ENCODE results near the gene RAET1E. TPM values are rescaled to one million over a fixed set of nuclear protein-coding genes. Genes with fewer than 3 reads are reported as not detected.
"Not testable (repeated sequence)": the region's sequence is repeated elsewhere in the genome, so short reads cannot be mapped to it uniquely, and the experiment has no call there.

RAET1E gene
- total and polyA plus RNA-seq, 2 donors (not counting 3 experiments of a cell fraction or from before 2014, with no cell fraction given): 0.04 TPM; not detected in 1

GRCh38 chr6:149919834-149920225 is 21.9 kb upstream of the RAET1E start:
- Histone ChIP-seq H3K79me2 (ENCODE audit: control insufficient read depth, insufficient read depth, low read length) (no peaks in the 10 kb centered on the region), H3K27me3 (ENCODE audit: control insufficient read depth in 2 of 2, insufficient read depth in 2 of 2, low read length in 2 of 2) (peaks cover 9 to 11% of the 10 kb centered on the region in 2 experiments), H3K9ac (replicated peaks; ENCODE audit: extremely low read depth, insufficient read depth, low read length) (no peak overlapping the region), H2AFZ (ENCODE audit: low read depth, low read length) (no peak overlapping the region), H3K4me2 (ENCODE audit: insufficient read depth, low read length) (no peak overlapping the region), H3K4me3 (replicated peaks in 1 of 3; ENCODE audit: insufficient read depth in 1 of 3, low read depth in 1 of 3, low read length in 3 of 3) (no peak overlapping the region), H3K36me3 (ENCODE audit: control insufficient read depth in 2 of 2, extremely low read depth in 1 of 2, insufficient read depth in 2 of 2, low read length in 2 of 2) (no peaks in the 10 kb centered on the region), H3K9me1 (replicated peaks; ENCODE audit: control insufficient read depth, extremely low read depth, insufficient read depth, low read length) (no peaks in the 10 kb centered on the region), H3K9me3 (replicated peaks; ENCODE audit: control insufficient read depth, insufficient read depth, low read length) (no peaks in the 10 kb centered on the region), H3K27ac (ENCODE audit: insufficient read depth, low read depth, low read length) (no peak overlapping the region), H3K4me1 (ENCODE audit: control insufficient read depth, extremely low read depth, insufficient read depth, low read length) (no peaks in the 10 kb centered on the region), H4K20me1 (replicated peaks; ENCODE audit: control insufficient read depth, extremely low read depth, insufficient read depth, low read length) (no peaks in the 10 kb centered on the region)
- ChIA-PET CTCF (no interaction called here), POLR2A (no interaction called here)
- no TSS peak for BruUV-seq (replicated peaks)
- TF ChIP-seq GATA2 (IDR thresholded peaks at IDR 0.05; ENCODE audit: insufficient read depth, insufficient read length, low read depth, low read length) (no peak), JUN (IDR thresholded peaks at IDR 0.05; ENCODE audit: borderline replicate concordance, insufficient read depth, insufficient read length, low read depth) (no peak)
- dilution Hi-C loops (cut with MboI; ENCODE audit: extremely low pct_ligation_motif_present, low sequenced_read_pairs): no loop called here
- intact Hi-C loops (cut with micrococcal nuclease): loop anchor here (5.0 to 10.0 kb wide), 2 partner anchors 353 to 895 kb away; partner anchors contain the start of gene GINM1
- DNase-seq (ENCODE audit: low read depth, low spot score) (no peak), FAIRE-seq (no peak)

- H3K79me2 ChIP-seq (ENCODE audit: control insufficient read depth, insufficient read depth, low read length); H3K9me1 ChIP-seq (replicated peaks; ENCODE audit: control insufficient read depth, extremely low read depth, insufficient read depth, low read length); dilution Hi-C loops (cut with MboI; ENCODE audit: extremely low pct_ligation_motif_present, low sequenced_read_pairs); H3K9ac ChIP-seq (replicated peaks; ENCODE audit: extremely low read depth, insufficient read depth, low read length); H3K4me1 ChIP-seq (ENCODE audit: control insufficient read depth, extremely low read depth, insufficient read depth, low read length); FAIRE-seq; H3K9me3 ChIP-seq (replicated peaks; ENCODE audit: control insufficient read depth, insufficient read depth, low read length); H3K4me3 ChIP-seq (replicated peaks in 1 of 3; ENCODE audit: insufficient read depth in 1 of 3, low read depth in 1 of 3, low read length in 3 of 3); CTCF ChIA-PET; H3K27ac ChIP-seq (ENCODE audit: insufficient read depth, low read depth, low read length); H4K20me1 ChIP-seq (replicated peaks; ENCODE audit: control insufficient read depth, extremely low read depth, insufficient read depth, low read length); intact Hi-C loops (cut with micrococcal nuclease); BruUV-seq (replicated peaks); DNase-seq (ENCODE audit: low read depth, low spot score); H2AFZ ChIP-seq (ENCODE audit: low read depth, low read length); H3K4me2 ChIP-seq (ENCODE audit: insufficient read depth, low read length); POLR2A ChIA-PET; H3K36me3 ChIP-seq (ENCODE audit: control insufficient read depth in 2 of 2, extremely low read depth in 1 of 2, insufficient read depth in 2 of 2, low read length in 2 of 2): not testable (repeated sequence)
- H3K27me3 ChIP-seq (ENCODE audit: control insufficient read depth in 2 of 2, insufficient read depth in 2 of 2, low read length in 2 of 2): peaks cover 9 to 11% of the 10 kb centered on the region in 2 experiments
These were observed 21.4 kb upstream of the RAET1E start for GRCh38 chr6:149919126-149919833.
